WI38 (cell line): Measurements from ENCODE around the gene SPRR2B.

Experiments
- H3K4me3 ChIP-seq: 2 replicates; pipeline ENCODE4 v1.5.1; 2011; ENCODE audit warnings: low read depth, mild to moderate bottlenecking, control low read depth, low read length
- TF ChIP-seq, protein P1 (sequence below): IDR thresholded peaks from 2 replicates; pipeline ENCODE4 v1.5.1; 2012; ENCODE audit warnings: low read depth, mild to moderate bottlenecking, control low read depth, low read length

Gene SPRR2B

DNA sequence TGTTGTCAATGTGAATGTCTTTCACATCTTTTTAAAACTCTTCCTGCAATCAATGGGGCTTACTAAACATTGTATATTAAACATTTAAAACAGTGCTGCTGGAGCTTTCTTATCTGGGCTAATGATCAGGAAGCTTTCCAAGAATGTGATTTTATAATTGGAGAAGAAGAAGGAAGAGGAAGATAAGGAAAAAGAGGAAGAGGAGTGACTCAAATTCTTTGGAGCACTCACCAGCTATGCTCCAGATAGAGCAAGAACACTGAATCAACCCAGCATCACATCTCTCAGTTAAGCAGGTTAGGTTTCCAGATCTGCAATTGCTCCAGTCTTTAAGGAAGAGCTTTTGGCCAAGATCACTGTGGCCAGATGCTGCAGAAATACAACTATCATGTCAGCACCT, 24.4 kb upstream of the SPRR2B start:
- TF ChIP-seq, protein P1, sequence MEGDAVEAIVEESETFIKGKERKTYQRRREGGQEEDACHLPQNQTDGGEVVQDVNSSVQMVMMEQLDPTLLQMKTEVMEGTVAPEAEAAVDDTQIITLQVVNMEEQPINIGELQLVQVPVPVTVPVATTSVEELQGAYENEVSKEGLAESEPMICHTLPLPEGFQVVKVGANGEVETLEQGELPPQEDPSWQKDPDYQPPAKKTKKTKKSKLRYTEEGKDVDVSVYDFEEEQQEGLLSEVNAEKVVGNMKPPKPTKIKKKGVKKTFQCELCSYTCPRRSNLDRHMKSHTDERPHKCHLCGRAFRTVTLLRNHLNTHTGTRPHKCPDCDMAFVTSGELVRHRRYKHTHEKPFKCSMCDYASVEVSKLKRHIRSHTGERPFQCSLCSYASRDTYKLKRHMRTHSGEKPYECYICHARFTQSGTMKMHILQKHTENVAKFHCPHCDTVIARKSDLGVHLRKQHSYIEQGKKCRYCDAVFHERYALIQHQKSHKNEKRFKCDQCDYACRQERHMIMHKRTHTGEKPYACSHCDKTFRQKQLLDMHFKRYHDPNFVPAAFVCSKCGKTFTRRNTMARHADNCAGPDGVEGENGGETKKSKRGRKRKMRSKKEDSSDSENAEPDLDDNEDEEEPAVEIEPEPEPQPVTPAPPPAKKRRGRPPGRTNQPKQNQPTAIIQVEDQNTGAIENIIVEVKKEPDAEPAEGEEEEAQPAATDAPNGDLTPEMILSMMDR: no peak
- no peak overlapping the region for H3K4me3 ChIP-seq

DNA sequence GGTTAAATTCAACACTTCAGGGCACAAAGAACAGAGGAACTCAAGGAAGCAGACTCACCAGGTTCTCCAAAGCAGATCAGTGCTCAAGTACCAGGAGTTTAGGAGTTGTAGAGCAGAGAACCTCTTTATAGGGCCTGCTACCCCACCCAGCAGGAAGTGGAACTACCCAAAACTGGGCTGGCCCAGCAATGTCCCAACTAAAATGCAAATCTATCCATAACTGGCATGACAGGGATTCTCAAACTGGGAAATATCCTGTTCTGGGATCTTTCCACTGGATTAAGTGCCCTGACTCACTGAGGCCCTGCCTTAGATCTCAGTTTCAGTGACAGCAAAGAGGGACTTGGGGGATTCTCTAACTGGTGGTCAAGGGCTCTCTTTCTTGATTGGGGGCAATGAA, 23.0 kb upstream of the SPRR2B start, which contains the start of gene SPRR2E:
Gene SPRR2E, minus strand, starts transcription at position 101 of the 400 bp plus-strand sequence. CDS start 775 bp downstream, outside the sequence.
- no peak within 1 kb of the TSS for H3K4me3 ChIP-seq
- TF ChIP-seq, protein P1: no peak

DNA sequence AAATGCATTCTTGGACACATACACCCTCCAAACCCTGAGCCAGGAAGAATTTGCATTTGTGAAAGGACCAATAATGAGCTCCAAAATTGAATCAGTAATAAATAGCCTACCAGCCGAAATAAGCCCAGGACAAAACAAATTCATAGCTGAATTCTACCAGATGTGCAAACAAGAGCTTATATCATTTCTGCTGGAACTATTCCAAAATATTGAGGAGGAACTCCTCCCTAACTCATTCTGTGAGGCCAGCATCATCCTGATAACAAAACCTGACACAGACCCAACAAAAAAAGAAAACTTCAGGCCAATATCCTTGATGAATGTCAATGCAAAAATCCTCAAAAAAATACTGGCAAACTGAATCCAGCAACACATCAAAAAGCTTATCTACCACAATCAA, 16.2 kb upstream of the SPRR2B start:
- H3K4me3 ChIP-seq: no peak overlapping the region
- TF ChIP-seq, protein P1: no peak

DNA sequence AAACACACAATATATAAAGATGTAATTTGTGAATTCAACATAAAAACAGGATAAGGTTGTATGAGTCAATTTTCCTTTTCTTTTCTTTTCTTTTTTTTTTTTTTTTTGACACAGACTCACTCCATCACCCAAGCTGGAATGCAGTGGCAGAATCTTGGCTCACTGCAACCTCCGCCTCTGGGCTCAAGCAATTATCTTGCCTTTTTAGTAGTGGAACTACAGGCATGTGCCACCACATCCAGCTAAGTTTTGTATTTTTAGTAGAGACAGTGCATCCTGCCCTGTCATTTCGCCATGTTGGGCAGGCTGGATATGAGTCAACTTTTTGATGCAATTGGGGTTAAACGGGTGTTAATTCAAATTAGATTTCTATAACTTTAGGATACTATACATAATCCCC, 10.3 kb upstream of the SPRR2B start:
- TF ChIP-seq, protein P1: no peak

DNA sequence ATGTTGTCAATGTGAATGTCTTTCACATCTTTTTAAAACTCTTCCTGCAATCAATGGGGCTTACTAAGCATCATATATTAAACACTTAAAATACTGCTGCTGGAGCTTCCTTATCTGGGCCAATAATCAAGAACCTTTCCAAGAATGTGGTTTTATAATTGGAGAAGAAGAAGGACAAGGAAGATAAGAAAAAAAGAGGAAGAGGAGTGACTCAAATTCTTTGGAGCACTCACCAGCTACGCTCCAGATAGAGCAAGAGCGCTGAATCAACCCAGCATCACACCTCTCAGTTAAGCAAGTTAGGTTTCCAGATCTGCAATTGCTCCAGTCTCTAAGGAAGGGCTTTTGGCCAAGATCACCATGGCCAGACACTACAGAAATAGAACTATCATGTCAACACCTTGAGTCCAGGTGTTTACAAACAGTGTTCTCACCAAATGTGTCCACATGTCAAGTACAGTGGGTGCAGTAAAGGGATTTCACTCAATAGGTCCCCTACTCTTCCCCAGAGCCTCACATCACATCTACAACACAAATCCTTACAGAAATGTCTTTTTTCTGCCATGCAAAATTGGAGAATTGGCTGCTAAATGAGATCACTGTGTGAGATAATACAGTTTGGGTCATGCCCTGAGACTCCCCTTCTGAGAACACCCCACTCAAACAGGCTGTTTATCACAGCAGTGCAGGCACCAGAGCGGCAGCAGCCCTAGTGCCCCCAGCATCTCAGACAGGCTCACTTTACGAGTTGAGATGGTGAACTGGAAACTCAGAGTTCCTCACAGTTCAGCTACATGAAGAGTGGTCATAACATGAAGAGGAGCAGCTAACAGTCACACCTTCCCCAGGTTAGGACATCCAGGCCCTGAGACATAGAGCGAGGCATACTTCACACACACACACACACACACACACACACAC, 1.7 kb upstream of the SPRR2B start:
- TF ChIP-seq, protein P1: no peak
- H3K4me3 ChIP-seq: no peak overlapping the region

More for the DNA sequence above, 10.3 kb upstream of the SPRR2B start:
- no peak overlapping the region for H3K4me3 ChIP-seq

DNA sequence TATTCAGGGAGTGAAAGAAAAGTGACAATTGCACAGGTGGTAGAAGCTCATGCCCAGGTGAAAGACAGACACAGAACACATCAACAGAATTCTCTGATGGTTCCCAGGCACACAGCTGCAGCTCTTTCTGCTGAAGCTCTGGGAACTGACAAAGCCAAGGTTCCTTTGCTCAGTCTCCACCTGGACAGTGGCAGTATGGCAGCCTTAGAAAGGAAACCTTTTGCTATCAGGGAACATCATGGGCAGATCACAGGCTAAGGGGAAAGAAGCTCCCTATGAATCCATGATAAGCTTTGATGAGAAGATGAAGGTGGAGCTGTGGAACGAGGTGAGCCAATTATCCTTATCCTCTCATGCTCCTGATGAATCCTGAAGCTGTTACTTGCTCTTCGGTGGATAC, 1.2 kb downstream of the SPRR2B start:
- TF ChIP-seq, protein P1: no peak
- H3K4me3 ChIP-seq: no peak overlapping the region
